Measurements from ENCODE around the gene MICAL3. TPM values are rescaled to one million over a fixed set of nuclear protein-coding genes. Genes with fewer than 3 reads are reported as not detected.

MICAL3 gene
- polyA plus RNA-seq, 2 of the 4 experiments (the other 2 are of a cell fraction), result 20.5 to 30.1 TPM

DNA sequence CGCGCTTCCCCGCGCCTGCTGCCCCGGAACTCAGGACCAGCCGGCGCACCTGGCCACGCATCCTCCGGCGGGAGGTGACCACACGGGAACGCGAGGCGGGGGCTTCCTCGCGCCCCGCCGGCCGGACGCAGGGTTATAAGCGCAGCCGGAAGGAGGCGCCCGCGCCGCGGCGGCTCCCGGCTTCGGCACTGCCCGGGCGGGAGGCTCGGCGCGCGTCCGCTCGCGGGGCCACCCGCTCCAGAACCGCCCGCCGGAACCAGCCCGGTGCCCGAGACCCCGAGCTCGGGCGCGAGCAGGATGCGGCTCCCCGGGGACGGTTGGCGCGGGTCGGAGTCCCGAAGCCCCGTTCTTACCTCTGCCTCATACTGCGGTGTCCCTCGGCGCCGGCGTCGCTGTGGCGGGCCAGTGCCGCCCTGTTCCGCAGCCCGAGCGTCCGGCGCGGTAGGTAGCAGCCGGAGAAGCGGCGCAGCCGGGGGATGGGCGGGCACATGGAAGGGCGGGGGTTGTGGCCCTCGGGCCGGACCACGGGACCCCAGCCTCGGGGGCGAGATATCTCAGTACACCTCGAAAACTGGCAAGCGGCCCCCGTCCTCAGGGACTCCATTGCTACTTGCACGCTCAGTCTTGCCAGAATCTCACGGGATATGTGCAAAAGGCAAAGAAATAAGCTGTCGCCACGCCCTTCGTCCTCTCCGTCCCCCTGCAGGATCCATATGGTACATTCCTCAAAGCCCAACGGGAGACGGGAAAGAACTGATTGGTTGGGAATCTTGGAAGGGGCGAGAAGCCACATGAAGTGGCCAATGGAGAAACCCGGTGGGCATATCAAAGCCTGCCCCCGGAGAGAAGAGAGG, 23.1 kb downstream of the MICAL3 start (continued):
- peak; percentile 20 to 75; a peak in 4 of 5 replicates for TF ChIP-seq RAD21 (conservative IDR thresholded peaks at IDR 0.05 in 1 of 2, IDR thresholded peaks at IDR 0.05 in 1 of 2)
- TF ChIP-seq, protein P1, sequence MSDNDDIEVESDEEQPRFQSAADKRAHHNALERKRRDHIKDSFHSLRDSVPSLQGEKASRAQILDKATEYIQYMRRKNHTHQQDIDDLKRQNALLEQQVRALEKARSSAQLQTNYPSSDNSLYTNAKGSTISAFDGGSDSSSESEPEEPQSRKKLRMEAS (IDR thresholded peaks at IDR 0.05), result peak; percentile 80
- TF ChIP-seq MAFK (IDR thresholded peaks at IDR 0.05; ENCODE audit: partially characterized antibody), result no peak
- TF ChIP-seq POLR2A (IDR thresholded peaks at IDR 0.05; ENCODE audit: low read length), result peak; percentile 89
- TF ChIP-seq SMC3 (IDR thresholded peaks at IDR 0.05), result peak; percentile 72

DNA sequence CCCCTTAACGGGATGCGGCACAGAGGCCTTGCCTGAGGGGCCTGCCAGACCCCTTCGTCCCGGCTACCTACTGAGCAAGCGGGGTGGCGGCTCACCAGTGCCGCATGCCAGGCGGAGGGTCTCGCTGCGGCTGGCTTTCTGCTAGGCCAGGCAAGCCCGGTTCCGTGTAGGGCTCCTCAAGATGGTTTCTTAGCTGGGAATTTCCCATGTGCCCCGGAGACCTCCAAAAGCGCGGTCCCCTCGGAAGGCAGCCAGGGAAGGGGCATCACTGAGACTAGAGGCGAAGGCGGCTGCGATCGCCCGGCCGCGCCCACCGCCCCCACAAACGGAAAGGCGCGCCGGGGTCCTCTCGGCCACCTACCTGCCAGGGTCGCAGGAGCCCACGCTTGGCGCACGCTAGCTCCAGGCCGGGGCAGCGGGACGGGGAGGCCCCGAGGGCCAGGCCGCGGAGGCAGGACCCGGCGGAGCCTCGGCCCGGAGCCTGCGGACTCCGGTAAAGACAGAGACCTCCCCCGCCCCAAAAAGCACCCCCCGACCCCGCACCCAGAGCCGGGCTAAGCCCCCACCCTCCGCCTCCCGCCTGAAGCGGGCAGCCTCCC, 23.8 kb downstream of the MICAL3 start:
- H3K4me1 ChIP-seq, result peaks cover 26% of the 10 kb centered on the region
- DNase-seq (ENCODE audit: low read depth in 1 of 2, low spot score in 1 of 2), result peak in 1 of 2 experiments; percentile 24
- ChIA-PET CTCF (interaction anchor here (0.7 to 12.1 kb wide), 13 partner anchors 9 to 171 kb away, joined by 3 to 107 read pairs (median 4); partner anchors contain the start of gene PEX26), POLR2A (interaction anchor here (1.6 kb wide), 1 partner anchor 75 kb away, joined by 5 read pairs; no protein-coding TSS in a partner anchor)
- H3K27ac ChIP-seq, result peak overlapping the region; percentile 96 to 99
- H3K4me3 ChIP-seq, result peak overlapping the region; percentile 94
- no peak for FAIRE-seq
- TF ChIP-seq, protein P2, sequence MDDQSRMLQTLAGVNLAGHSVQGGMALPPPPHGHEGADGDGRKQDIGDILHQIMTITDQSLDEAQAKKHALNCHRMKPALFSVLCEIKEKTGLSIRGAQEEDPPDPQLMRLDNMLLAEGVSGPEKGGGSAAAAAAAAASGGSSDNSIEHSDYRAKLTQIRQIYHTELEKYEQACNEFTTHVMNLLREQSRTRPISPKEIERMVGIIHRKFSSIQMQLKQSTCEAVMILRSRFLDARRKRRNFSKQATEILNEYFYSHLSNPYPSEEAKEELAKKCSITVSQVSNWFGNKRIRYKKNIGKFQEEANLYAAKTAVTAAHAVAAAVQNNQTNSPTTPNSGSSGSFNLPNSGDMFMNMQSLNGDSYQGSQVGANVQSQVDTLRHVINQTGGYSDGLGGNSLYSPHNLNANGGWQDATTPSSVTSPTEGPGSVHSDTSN (IDR thresholded peaks at IDR 0.05), result no peak
- TF ChIP-seq RFX5 (IDR thresholded peaks at IDR 0.05), result no peak
- 0 out of 2 replicates have a peak, but pooled peaks have one; percentile 10 for TF ChIP-seq PHF8 (IDR thresholded peaks at IDR 0.05; ENCODE audit: borderline replicate concordance, low read depth)
- peak overlapping the region; percentile 81 for H3K4me2 ChIP-seq
- 0% methylated on average over 21 of the region's 52 CpGs for WGBS (ENCODE audit: missing lambda C conversion rate)
- no peaks in the 10 kb centered on the region for H3K9me3 ChIP-seq
- ATAC-seq, result peak; percentile 35 to 45

DNA sequence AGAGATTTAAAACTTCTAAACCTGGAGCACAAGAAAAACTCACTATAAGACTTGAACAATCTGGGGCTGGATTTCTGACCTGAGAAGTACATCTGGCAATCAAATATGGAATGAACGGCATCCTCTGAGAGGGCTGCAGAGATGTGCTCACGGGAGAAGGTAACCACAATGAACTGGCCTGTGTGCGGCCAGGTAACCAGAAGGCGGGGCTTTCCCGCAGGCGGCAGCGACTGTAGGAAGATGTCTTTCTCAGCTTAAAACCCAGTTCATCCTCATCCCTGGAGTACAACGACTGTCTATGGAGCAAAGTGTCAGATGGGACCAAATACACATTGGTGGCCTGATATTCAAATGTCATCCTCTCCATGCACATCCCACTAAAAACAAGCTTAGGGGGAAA, 24.5 kb downstream of the MICAL3 start:
- Histone ChIP-seq H3K4me3 (peak overlapping the region; percentile 94), H3K27ac (peak overlapping the region; percentile 96 to 99; a peak in 3 of 6 replicates), H3K9me3 (no peaks in the 10 kb centered on the region), H3K4me1 (peaks cover 26% of the 10 kb centered on the region), H3K4me2 (peak overlapping the region; percentile 81)
- no peak for DNase-seq (ENCODE audit: low read depth in 1 of 2, low spot score in 1 of 2)
- no peak for FAIRE-seq
- ATAC-seq, result no peak
- ChIA-PET CTCF (interaction anchor here (0.6 to 12.1 kb wide), 10 partner anchors 17 to 170 kb away, joined by 3 to 107 read pairs (median 4); partner anchors contain the start of gene PEX26), POLR2A (interaction anchor here (0.6 to 1.6 kb wide), 2 partner anchors 23 to 76 kb away, joined by 3 to 5 read pairs; no protein-coding TSS in a partner anchor)
- 69% methylated on average over 8 of the region's 8 CpGs for WGBS (ENCODE audit: missing lambda C conversion rate)
- TF ChIP-seq, protein P3, sequence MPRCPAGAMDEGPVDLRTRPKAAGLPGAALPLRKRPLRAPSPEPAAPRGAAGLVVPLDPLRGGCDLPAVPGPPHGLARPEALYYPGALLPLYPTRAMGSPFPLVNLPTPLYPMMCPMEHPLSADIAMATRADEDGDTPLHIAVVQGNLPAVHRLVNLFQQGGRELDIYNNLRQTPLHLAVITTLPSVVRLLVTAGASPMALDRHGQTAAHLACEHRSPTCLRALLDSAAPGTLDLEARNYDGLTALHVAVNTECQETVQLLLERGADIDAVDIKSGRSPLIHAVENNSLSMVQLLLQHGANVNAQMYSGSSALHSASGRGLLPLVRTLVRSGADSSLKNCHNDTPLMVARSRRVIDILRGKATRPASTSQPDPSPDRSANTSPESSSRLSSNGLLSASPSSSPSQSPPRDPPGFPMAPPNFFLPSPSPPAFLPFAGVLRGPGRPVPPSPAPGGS (IDR thresholded peaks at IDR 0.05), result no peak
- TF ChIP-seq, protein P4, sequence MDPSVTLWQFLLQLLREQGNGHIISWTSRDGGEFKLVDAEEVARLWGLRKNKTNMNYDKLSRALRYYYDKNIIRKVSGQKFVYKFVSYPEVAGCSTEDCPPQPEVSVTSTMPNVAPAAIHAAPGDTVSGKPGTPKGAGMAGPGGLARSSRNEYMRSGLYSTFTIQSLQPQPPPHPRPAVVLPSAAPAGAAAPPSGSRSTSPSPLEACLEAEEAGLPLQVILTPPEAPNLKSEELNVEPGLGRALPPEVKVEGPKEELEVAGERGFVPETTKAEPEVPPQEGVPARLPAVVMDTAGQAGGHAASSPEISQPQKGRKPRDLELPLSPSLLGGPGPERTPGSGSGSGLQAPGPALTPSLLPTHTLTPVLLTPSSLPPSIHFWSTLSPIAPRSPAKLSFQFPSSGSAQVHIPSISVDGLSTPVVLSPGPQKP (IDR thresholded peaks at IDR 0.05; ENCODE audit: low read depth, low read length), result no peak
- no peak for TF ChIP-seq KDM1A (IDR thresholded peaks at IDR 0.05; ENCODE audit: low read depth)
- TF ChIP-seq, protein P5, sequence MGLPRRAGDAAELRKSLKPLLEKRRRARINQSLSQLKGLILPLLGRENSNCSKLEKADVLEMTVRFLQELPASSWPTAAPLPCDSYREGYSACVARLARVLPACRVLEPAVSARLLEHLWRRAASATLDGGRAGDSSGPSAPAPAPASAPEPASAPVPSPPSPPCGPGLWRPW (IDR thresholded peaks at IDR 0.05), result no peak
- TF ChIP-seq, protein P6, sequence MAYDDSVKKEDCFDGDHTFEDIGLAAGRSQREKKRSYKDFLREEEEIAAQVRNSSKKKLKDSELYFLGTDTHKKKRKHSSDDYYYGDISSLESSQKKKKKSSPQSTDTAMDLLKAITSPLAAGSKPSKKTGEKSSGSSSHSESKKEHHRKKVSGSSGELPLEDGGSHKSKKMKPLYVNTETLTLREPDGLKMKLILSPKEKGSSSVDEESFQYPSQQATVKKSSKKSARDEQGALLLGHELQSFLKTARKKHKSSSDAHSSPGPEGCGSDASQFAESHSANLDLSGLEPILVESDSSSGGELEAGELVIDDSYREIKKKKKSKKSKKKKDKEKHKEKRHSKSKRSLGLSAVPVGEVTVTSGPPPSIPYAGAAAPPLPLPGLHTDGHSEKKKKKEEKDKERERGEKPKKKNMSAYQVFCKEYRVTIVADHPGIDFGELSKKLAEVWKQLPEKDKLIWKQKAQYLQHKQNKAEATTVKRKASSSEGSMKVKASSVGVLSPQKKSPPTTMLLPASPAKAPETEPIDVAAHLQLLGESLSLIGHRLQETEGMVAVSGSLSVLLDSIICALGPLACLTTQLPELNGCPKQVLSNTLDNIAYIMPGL (CRISPR knock-in tag; IDR thresholded peaks at IDR 0.05; ENCODE audit: borderline replicate concordance), result no peak
- TF ChIP-seq TFCP2L1 (CRISPR knock-in tag; IDR thresholded peaks at IDR 0.05), result no peak
- TF ChIP-seq RCOR1 (IDR thresholded peaks at IDR 0.05; ENCODE audit: low read depth, low read length), result no peak
- TF ChIP-seq, protein P7, sequence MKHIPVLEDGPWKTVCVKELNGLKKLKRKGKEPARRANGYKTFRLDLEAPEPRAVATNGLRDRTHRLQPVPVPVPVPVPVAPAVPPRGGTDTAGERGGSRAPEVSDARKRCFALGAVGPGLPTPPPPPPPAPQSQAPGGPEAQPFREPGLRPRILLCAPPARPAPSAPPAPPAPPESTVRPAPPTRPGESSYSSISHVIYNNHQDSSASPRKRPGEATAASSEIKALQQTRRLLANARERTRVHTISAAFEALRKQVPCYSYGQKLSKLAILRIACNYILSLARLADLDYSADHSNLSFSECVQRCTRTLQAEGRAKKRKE (CRISPR knock-in tag; IDR thresholded peaks at IDR 0.05; ENCODE audit: low read depth), result no peak
- TF ChIP-seq, protein P8, sequence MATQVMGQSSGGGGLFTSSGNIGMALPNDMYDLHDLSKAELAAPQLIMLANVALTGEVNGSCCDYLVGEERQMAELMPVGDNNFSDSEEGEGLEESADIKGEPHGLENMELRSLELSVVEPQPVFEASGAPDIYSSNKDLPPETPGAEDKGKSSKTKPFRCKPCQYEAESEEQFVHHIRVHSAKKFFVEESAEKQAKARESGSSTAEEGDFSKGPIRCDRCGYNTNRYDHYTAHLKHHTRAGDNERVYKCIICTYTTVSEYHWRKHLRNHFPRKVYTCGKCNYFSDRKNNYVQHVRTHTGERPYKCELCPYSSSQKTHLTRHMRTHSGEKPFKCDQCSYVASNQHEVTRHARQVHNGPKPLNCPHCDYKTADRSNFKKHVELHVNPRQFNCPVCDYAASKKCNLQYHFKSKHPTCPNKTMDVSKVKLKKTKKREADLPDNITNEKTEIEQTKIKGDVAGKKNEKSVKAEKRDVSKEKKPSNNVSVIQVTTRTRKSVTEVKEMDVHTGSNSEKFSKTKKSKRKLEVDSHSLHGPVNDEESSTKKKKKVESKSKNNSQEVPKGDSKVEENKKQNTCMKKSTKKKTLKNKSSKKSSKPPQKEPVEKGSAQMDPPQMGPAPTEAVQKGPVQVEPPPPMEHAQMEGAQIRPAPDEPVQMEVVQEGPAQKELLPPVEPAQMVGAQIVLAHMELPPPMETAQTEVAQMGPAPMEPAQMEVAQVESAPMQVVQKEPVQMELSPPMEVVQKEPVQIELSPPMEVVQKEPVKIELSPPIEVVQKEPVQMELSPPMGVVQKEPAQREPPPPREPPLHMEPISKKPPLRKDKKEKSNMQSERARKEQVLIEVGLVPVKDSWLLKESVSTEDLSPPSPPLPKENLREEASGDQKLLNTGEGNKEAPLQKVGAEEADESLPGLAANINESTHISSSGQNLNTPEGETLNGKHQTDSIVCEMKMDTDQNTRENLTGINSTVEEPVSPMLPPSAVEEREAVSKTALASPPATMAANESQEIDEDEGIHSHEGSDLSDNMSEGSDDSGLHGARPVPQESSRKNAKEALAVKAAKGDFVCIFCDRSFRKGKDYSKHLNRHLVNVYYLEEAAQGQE (IDR thresholded peaks at IDR 0.05), result no peak
- no peak for TF ChIP-seq JUNB (IDR thresholded peaks at IDR 0.05)
- no peak for TF ChIP-seq NPAS2 (CRISPR knock-in tag; IDR thresholded peaks at IDR 0.05; ENCODE audit: borderline replicate concordance)
- TF ChIP-seq, protein P9, sequence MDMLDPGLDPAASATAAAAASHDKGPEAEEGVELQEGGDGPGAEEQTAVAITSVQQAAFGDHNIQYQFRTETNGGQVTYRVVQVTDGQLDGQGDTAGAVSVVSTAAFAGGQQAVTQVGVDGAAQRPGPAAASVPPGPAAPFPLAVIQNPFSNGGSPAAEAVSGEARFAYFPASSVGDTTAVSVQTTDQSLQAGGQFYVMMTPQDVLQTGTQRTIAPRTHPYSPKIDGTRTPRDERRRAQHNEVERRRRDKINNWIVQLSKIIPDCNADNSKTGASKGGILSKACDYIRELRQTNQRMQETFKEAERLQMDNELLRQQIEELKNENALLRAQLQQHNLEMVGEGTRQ (IDR thresholded peaks at IDR 0.05), result no peak
